GM21381 (cell line): Measurements from ENCODE around the gene SCAMP2.

Experiments
- ATAC-seq: cut with Tn5 transposase; IDR thresholded peaks from one replicate; pipeline ENCODE4 v1.9.1; 2021; ENCODE audit warnings: mild to moderate bottlenecking, moderate library complexity; ENCODE audit not compliant: unreplicated experiment

SCAMP2 gene

GRCh38 chr15:74799255-74799855 lies 73.8 kb downstream of the SCAMP2 start:
- ATAC-seq: no peak

GRCh38 chr15:74798388-74799254 lies 74.5 kb downstream of the SCAMP2 start:
- no peak for ATAC-seq

- ATAC-seq: no peak
Measured at GRCh38 chr15:74795966-74796625, 77.1 kb downstream of the SCAMP2 start.

- no peak for ATAC-seq
Measured at GRCh38 chr15:74794970-74795349, 78.2 kb downstream of the SCAMP2 start.

GRCh38 chr15:74794248-74794969 lies 78.8 kb downstream of the SCAMP2 start:
- no peak for ATAC-seq
